T follicular helper cell (primary cell): Measurements from ENCODE around the gene KCNIP1.

Source experiments
- DNase-seq: peaks from one replicate; pipeline ENCODE4 v3.0.0-alpha.2; 2020; ENCODE audit warnings: low read depth

The KCNIP1 gene

DNA sequence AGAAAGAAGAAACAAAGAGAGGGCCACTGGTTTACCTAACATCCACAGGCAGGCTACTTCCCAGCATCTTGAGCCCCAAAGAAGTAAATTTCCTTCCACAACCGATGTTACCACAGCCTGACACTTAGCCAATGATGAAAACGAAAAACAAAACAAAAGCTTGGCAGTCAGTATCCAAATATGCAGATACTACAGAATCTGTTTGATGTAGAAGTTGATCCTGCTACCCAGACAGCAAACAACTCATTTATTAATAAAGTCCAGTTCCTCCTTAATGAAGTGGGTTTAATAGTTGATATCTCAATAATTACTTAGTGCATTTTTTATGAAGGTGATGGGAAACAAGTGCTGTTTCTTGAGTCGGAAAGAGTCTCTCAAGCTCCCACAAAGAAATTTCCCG is 212.6 kb downstream of the KCNIP1 start:
- DNase-seq, result no peak

DNA sequence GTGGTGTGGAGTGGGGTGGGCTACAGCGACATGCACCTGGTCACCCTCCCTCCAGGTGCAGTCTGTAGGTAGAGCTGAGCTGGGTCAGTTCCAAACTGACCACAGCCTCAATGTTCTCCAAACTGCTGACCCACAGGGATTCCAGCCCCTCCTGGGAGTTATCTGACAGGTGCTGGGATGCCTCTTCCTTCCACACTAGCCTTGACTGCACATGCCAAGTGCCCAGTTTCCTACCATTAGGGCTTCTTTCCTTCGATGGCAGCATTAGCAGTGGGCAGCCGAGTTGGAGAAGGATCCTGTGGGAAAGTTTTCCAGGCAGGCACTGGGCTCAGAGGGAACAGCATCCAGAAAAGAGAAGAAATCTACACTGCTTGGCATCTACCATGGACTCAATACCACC is 215.7 kb downstream of the KCNIP1 start:
- no peak for DNase-seq

DNA sequence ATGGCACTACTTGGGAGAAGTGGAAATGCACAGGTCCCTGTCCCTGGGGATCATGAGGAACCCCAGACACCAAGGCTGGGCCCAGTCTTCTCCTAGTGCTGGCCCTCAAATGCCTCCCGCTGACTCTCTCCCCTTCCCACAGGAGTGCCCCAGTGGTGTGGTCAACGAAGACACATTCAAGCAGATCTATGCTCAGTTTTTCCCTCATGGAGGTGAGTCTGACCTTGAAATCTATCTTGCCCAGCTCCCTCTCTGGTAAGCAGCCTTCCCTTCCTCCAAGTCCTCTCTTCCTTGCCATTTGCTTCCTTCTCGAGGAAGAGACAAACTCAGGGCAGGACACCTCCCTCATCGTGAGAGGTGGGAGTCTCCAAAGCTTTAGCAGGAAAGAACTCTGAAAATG is 216.4 kb downstream of the KCNIP1 start:
- no peak for DNase-seq

DNA sequence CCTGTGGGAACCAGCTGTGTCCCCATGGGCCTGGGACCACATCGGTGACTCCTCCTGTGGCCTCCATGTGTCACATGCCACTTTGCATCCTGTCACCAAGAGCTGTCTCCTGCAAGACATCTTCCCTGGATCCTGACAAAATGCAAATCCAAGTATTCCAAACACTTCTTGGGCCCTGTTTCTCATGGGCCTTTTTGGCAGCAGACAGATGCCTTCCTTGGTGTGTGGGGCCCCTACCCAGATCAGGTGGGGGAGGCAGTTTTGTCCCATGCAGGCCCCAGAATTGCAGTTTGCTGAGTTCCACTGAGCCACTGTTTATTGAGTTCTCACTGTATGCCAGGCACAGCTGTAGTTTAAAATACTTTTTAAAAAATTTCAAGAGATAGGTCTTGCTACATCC is 217.2 kb downstream of the KCNIP1 start:
- no peak for DNase-seq

DNA sequence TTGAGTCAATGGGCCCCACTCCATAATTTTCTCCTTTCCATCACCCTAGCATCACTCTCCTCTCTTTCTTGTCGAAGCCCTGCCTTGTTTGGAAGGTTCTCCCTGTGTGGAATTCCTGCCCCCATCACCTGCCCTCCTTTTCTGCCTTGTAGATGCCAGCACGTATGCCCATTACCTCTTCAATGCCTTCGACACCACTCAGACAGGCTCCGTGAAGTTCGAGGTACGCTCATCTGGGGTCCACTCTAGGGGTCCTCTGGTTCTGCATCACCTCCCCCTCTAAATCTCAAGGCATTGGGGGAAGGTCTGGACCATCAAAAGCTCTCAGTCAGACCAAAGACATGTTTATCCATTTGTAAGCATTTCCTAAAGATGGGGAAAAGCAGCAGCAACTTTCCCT is 217.9 kb downstream of the KCNIP1 start:
- no peak for DNase-seq

DNA sequence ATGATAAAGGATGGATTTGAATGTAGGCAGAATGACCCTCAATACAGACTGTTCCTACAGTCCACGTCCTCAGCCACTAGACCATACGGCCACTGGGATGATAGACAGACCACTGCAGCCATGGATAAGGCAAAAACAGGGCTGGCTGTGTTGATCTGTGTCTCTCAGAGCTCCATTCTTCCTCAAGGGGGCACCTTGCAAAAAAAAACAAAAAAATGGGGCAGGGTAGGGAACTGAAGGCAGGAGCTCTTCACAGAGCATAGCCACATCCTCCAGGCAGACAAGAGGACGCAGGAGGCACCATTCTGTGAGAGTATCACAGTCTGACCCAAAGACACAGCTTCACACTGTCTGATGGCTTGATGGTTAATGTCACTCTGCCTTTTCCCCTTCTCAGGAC is 218.5 kb downstream of the KCNIP1 start:
- no peak for DNase-seq

DNA sequence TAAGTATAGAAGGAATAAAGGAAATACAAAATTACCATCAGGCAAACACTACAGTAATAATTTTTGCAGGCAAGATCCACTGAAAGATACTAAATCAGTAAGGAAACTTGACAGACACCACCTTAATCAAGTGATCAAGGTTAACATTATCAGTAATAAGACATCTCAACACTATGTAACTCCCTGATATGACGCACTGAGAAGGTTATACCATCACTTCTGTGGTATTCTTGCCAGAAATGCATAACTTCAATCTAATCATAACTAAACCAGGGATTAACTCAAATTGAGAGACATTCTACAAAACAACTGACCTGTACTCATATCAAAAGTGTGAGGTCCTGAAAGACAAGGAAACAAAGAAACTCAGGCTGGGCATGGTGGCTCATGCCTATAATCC is 227.2 kb downstream of the KCNIP1 start:
- no peak for DNase-seq

DNA sequence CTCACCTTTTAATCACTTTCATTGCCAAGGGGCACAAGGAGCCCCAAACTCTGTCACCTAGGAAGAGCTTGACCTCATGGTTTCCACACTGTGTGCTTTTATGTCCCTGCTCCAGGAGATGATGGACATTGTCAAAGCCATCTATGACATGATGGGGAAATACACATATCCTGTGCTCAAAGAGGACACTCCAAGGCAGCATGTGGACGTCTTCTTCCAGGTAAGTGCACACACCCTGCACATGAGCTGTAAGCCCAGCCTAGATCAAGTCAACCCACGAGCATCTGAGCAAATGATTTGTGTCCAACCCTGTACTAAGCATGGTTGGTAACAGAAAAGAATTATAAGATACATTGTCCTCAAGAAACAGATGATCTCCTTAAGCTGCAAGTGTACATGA is 228.9 kb downstream of the KCNIP1 start:
- DNase-seq, result no peak

DNA sequence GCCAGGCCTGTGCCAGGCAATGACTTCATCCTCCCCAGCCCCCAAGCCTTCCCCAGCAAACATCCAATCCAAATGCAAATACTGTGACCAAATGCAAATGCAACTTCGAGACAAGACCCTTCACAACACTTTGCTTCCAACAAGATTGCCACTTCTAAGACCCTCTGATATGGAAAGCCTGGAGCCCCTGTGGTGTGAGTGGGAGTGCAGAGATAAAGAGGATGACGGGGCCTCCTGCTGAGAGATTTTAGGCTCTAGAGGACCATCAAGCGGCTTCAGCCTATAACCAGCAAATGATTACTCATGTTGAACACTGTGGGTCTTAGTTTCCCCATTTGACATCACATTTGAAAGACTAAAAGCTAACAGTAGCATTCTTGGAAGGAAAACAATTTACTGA is 233.1 kb downstream of the KCNIP1 start:
- no peak for DNase-seq

DNA sequence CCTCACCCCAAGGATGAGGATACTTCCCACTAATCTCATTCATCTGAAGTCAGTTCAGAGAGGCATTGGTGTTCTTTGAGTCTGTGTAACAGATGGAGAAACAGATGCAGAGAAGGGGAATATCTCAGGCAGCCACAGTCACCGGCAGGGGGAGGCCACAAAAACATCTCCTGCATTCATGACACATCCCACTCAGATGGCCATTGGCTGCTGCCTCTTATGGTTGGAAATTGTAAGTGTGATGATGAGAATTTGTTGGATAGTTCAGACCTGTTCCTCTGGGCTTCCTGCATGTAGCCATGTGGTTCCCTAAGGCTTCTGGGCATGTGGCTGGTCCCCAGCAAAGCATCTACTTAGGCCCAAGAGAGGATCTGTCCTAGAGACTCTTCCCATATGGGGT is 233.8 kb downstream of the KCNIP1 start:
- DNase-seq, result no peak

GRCh38 chr5:170738840-170739239 is 235.0 kb downstream of the KCNIP1 start:
- no peak for DNase-seq

GRCh38 chr5:170739446-170739845 is 235.6 kb downstream of the KCNIP1 start:
- no peak for DNase-seq

DNA sequence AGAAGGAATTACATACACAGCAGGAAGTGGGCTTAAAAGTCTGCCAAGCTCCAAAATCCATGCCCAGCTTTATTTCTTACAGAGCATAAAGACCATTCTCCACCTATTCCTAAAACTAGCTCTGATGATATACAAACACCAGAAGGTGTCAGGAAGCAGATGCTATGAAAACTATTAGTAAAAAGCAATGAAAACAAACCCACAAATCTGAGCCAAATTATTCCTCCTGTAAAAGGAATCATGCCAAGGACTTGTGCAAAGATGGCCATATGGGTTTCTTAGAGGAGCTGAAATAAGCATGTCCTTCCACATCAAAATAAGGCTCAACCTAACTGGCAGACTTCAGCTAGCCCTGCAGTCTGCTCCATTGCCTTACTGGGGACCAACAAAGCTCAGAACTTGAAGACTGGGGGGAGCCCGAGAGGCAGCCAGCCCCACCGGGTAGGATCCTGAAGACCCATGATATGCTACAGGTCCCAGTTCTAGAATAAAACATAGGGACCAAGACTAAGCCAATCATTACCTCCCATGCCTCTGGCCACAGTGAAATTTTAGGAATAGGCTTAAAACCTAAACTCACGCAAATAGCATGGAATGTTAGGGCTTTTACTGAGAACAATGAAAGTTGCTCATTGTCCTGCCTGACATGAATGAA is 236.9 kb downstream of the KCNIP1 start:
- DNase-seq, result no peak

DNA sequence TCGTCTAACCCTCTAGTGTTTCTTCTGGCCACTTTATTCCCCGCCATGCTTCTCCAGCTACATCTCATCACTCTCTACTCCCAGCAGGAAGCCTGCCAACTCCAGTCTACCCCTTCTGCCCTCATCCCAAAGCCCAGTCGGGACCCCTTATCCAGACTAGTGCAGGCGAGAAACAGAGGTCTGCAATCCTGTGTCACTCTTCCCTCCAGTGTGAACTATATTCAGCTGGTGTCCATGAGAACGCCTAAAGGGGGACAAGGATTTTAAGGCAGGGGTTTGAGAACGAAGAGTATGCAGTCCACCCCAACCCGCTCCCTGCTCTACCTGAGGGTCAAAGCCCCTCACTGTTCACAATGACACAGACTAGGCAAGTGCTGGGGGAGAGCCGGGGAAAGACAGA is 238.0 kb downstream of the KCNIP1 start:
- DNase-seq, result no peak

DNA sequence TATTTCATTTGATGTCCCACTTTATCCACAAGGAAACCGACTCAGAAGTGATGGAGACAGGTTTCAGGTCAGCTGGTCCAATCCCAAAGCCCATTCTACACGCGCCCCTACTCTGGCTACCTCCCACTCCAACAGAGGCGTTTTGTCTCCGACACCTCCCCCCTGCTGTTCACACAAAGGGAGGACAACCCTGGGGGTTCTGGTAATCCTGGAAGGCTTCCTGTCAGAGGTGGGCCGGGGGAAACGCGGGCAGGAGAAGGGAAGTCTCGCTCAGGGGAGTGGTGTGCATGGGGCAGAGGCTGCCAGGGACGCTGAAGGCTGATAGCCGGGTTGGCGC is 240.0 kb downstream of the KCNIP1 start:
- DNase-seq, result no peak

DNA sequence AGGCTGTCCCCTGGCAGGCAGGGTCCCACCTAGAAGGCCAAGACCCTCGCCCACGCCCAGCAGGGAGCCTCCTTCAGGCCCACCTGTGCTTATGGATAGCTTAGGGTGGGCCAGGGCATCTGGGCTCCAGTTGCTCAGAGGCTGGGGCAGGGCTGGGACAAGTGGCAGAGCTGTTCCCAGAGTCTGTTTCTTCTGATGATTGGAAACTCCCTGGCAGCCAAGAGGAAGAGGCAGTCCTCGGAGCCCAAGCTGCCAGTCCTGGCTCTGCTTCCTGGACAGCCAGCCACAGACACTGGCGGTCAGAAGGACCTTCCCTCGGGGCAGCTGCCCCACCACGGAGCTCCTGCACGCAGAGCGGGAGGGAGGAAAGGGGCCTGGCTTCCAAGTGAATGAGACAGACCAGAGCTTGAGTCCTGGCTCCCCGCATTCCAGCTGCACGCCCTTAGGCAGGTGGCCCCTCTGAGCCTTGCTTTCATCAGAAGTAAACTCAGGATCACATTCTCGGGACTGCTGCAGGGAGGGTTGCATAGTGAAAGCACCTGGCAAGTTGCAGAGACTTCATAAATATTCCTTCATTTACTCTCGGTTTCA is 241.8 kb downstream of the KCNIP1 start:
- no peak for DNase-seq

GRCh38 chr5:170746075-170746960 is 242.5 kb downstream of the KCNIP1 start:
- DNase-seq, result no peak

DNA sequence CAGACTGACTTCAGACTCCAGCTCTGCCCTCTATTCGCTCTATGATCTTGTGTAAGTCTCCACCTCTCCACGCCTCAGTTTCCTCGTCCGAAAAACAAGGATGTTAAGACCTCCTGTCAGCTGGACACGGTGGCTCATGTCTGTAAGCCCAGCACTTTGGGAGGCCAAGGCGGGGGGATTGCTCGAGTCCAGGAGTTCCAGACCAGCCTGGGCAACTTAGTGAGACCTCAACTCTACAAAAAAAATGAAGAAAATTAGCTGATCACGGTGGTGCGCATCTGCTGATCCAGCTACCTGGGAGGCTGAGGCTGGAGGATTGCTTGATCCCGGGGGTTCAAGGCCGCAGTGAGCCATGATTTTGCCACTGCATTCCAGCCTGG is 243.1 kb downstream of the KCNIP1 start:
- no peak for DNase-seq

DNA sequence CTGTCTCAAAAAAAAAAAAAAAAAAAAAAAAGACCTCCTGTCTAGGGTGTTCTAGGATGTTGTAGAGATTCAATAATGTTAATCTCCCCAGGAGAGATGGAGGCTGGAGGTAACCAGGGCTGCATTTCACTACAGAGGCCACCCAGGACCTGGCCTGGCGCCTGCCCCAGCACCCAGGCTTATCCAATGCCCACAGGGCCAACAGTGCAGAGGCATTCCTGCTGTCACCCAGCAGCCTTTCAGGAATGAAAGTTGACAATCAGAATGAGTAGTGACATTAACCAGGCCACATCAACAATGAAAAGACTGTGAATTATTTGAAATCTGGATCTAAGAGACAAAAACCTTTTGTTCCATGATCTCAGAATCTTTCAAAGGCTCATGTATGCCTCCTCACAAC is 243.5 kb downstream of the KCNIP1 start:
- DNase-seq, result no peak

DNA sequence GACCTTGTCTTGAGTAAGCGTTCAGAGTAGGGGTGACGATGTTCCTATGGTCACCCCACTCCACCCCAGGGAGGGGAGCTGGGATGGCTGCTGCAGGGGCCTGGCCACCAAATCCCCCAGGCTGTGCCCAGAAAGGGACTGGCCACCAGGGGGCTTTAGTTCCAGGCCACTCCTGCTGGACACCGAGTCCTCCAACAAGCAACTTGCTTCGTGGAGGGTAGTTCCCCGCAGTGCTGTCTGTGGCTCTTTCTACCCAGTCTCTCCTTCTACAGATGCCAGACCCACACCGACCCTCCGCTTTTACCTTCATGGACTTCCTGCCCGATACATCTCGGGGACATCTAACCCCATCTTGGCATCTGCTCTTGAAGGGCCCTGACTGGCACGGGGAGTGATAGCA is 244.0 kb downstream of the KCNIP1 start:
- no peak for DNase-seq

DNA sequence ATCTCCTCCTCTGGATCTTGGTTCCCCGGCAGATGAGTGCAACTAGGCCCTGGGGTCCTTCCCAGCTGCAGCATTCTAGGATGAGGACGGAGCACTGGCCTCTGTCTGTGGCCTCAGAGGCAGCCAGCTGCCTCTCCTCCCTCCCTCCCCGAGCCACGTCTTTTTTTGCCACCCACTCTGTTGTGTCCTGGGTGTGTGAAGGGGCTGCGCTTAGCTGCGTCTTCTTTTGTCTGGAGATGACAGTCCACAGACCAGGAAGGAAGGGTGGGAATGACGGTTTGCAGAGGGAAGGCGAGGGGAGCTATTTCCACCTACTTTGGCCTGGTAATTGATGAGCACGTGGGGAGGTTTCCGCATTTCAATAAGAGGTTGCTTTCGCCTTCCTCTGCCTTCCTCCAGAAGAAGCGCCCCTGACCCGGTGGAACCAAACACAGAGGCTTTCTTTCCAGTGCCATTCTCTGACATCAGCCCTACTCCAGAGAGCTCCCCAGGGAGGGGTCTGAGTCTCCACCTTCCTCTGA is 245.2 kb downstream of the KCNIP1 start:
- DNase-seq, result no peak

GRCh38 chr5:170749911-170750431 is 246.2 kb downstream of the KCNIP1 start:
- DNase-seq, result no peak

GRCh38 chr5:170750791-170751190 is 247.0 kb downstream of the KCNIP1 start:
- DNase-seq, result no peak
